SK-N-SH treated with all-trans-retinoic acid at 6 μM for 48 hours (cell line): ENCODE data around the gene CPT2.

Experiments used
- ISL1 ChIP-seq: fragments of 250-450 bp; sonication (Bioruptor Pico); IDR thresholded peaks from 2 replicates; pipeline ENCODE4 v2.1.2; 2022; ENCODE audit warnings: mild to moderate bottlenecking, moderate library complexity
- PPARA ChIP-seq: fragments of 250-450 bp; sonication (Bioruptor Pico); IDR thresholded peaks from 2 replicates; pipeline ENCODE4 v1.5.0; 2020; ENCODE audit warnings: mild to moderate bottlenecking, borderline replicate concordance
- RARB ChIP-seq: fragments of 250-450 bp; sonication (Bioruptor Pico); IDR thresholded peaks from 2 replicates; pipeline ENCODE4 v1.8.0; 2021; ENCODE audit warnings: mild to moderate bottlenecking, moderate library complexity
- ZFP30 ChIP-seq: fragments of 450-650 bp; formaldehyde crosslinking; IDR thresholded peaks from 2 replicates; pipeline ENCODE4 v1.5.0; 2022; ENCODE audit warnings: mild to moderate bottlenecking, moderate library complexity
- TF ChIP-seq, protein P1 (sequence below): fragments of 250-450 bp; sonication (Bioruptor Pico); IDR thresholded peaks from 2 replicates; pipeline ENCODE4 v1.5.1; 2021; ENCODE audit warnings: mild to moderate bottlenecking, moderate library complexity

DNA sequence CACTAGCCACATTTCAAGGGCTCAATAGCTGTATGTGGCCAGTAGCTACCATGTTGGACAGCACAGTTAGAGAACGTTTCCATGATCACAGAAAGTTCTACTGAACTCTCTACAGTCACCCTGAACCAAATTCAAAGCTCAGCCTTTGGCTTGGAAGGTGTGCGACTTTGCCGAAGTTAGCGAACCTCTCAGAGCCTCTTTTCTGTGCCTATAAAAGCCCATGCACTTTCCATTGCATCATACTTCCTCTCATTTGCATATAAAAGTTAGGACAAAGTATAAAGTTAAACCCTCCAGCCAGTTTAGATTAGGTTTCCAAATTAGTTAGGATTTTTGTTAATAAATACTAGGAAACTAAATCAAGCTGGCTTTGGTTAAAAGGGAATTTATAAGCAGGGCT lies 49.5 kb upstream of the CPT2 start:
- TF ChIP-seq ISL1, result no peak
- no peak for TF ChIP-seq PPARA (CRISPR knock-in tag)
- TF ChIP-seq, protein P1, sequence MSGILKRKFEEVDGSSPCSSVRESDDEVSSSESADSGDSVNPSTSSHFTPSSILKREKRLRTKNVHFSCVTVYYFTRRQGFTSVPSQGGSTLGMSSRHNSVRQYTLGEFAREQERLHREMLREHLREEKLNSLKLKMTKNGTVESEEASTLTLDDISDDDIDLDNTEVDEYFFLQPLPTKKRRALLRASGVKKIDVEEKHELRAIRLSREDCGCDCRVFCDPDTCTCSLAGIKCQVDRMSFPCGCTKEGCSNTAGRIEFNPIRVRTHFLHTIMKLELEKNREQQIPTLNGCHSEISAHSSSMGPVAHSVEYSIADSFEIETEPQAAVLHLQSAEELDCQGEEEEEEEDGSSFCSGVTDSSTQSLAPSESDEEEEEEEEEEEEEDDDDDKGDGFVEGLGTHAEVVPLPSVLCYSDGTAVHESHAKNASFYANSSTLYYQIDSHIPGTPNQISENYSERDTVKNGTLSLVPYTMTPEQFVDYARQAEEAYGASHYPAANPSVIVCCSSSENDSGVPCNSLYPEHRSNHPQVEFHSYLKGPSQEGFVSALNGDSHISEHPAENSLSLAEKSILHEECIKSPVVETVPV (CRISPR knock-in tag), result no peak
- TF ChIP-seq RARB (CRISPR knock-in tag), result no peak
- TF ChIP-seq ZFP30, result no peak
